Natural killer cell (primary cell): ENCODE data around the gene TMEM132A. TPM values are rescaled to one million over a fixed set of nuclear protein-coding genes. Genes with fewer than 3 reads are reported as not detected.

Experiments
- ATAC-seq, 3 donors: fragments of 150-1000 bp in 2 of 3; fragments of 200-7000 bp in 1 of 3; cut with Tn5 transposase; 1 replicate in 1 of 3; 2 replicates in 2 of 3; pipeline ENCODE4 v1.10.0; 2021; ENCODE audit warnings: mild to moderate bottlenecking in 2 of 3, moderate library complexity in 2 of 3
- DNase-seq, 2 donors: peaks; one replicate each; pipeline versions ENCODE4 v3.0.0 to v3.0.0-alpha.2; 2013 to 2021; ENCODE audit warnings: mixed read lengths in 1 of 2
- H3K27ac ChIP-seq: one replicate; pipeline ENCODE4 v1.5.1; 2013; ENCODE audit warnings: mild to moderate bottlenecking, low read length
- H3K27me3 ChIP-seq: one replicate; pipeline ENCODE4 v1.6.1; 2013; ENCODE audit warnings: low read length; ENCODE audit not compliant: control insufficient read depth, insufficient read depth
- H3K36me3 ChIP-seq: one replicate; pipeline ENCODE4 v1.6.1; 2013; ENCODE audit warnings: low read length; ENCODE audit not compliant: control insufficient read depth, insufficient read depth
- H3K4me1 ChIP-seq: one replicate; pipeline ENCODE4 v1.6.1; 2013; ENCODE audit warnings: low read length; ENCODE audit not compliant: control insufficient read depth, insufficient read depth
- H3K4me3 ChIP-seq: one replicate; pipeline ENCODE4 v1.5.1; 2013; ENCODE audit warnings: low read length
- H3K9me3 ChIP-seq: one replicate; pipeline ENCODE4 v1.6.1; 2013; ENCODE audit warnings: low read length; ENCODE audit not compliant: control insufficient read depth, insufficient read depth
- H3K27ac Mint-ChIP-seq, 2 donors: one replicate each; pipeline ENCODE4 v1.8.0; 2022; ENCODE audit warnings: mild to moderate bottlenecking in 2 of 2, mixed read lengths in 2 of 2, moderate library complexity in 1 of 2
- H3K27me3 Mint-ChIP-seq, 2 donors: one replicate each; pipeline ENCODE4 v1.8.0; 2022; ENCODE audit warnings: low read depth in 2 of 2, mixed read lengths in 2 of 2
- H3K36me3 Mint-ChIP-seq: one replicate; pipeline ENCODE4 v1.8.0; 2022; ENCODE audit warnings: mixed read lengths
- H3K4me1 Mint-ChIP-seq, 2 donors: one replicate each; pipeline ENCODE4 v1.8.0; 2022; ENCODE audit warnings: mixed read lengths in 2 of 2
- H3K4me3 Mint-ChIP-seq: one replicate; pipeline ENCODE4 v1.8.0; 2022; ENCODE audit warnings: mild to moderate bottlenecking, moderate library complexity, mixed read lengths
- H3K9me3 Mint-ChIP-seq, 2 donors: one replicate each; pipeline ENCODE4 v1.8.0; 2022; ENCODE audit warnings: mixed read lengths in 2 of 2
- CTCF ChIP-seq: fragments of 200-600 bp; IDR thresholded peaks from one replicate; pipeline ENCODE4 v1.8.0; 2022; ENCODE audit warnings: antibody characterized with exemption
- WGBS: methylation state at CpG from one replicate; pipeline ENCODE4 v1.1.7; 2013; ENCODE audit warnings: missing lambda C conversion rate; ENCODE audit not compliant: insufficient coverage; 5-methylcytosine and 5-hydroxymethylcytosine counted together
- intact Hi-C: fragments of 100-400 bp; cut with micrococcal nuclease; formaldehyde crosslinking; loops from one replicate; pipeline ENCODE4 v1.14.2; 2022
- total RNA-seq, 4 donors: library from RNA; stranded (reverse); fragments of 120-200 nt in 1 of 4; gene quantifications; one replicate each; pipeline versions ENCODE4 v1.2.3 to v1.2.4, GENCODE V29; 2013 to 2022

Gene TMEM132A
- total RNA-seq, 3 donors from 2014 or later (not counting 1 experiment from before 2014, with no cell fraction given) = not detected

- TF ChIP-seq CTCF = no peak
- Mint-ChIP-seq H3K4me1 (peaks cover 50 to 52% of the 10 kb centered on the region in 2 donors), H3K27ac (peak within 1 kb of the TSS; percentile 92 to 96), H3K36me3 (no peaks in the 10 kb centered on the region), H3K27me3 (no peaks in the 10 kb centered on the region), H3K4me3 (peak within 1 kb of the TSS; percentile 99), H3K9me3 (no peaks in the 10 kb centered on the region)
- Histone ChIP-seq H3K27ac (peak within 1 kb of the TSS; percentile 91), H3K9me3 (no peaks in the 10 kb centered on the region), H3K27me3 (no peaks in the 10 kb centered on the region), H3K4me1 (peaks cover 59% of the 10 kb centered on the region), H3K36me3 (no peaks in the 10 kb centered on the region), H3K4me3 (peak within 1 kb of the TSS; percentile 75)
- intact Hi-C loops = no loop called here
- DNase-seq (peak; percentile 79 to 96), ATAC-seq (peak; percentile 64 to 80 (median 69))
- under 1% methylated on average over 68 of the region's 70 CpGs for WGBS
Observed at GRCh38 chr11:60913793-60914632, 10.2 kb upstream of the TMEM132A start, which contains the start of gene TMEM109. Gene TMEM109, plus strand, starts transcription at chr11:60914158. Its CDS starts 5,536 bp downstream, at chr11:60919694.

- peaks cover 57 to 58% of the 10 kb centered on the region in 2 donors for H3K4me1 Mint-ChIP-seq
- peaks cover 63% of the 10 kb centered on the region for H3K4me1 ChIP-seq
- no peaks in the 10 kb centered on the region for H3K9me3 ChIP-seq
Observed at GRCh38 chr11:60914633-60915247, 9.5 kb upstream of the TMEM132A start.

GRCh38 chr11:60915248-60915914 is 8.9 kb upstream of the TMEM132A start:
- intact Hi-C loops = loop anchor here (1.0 kb wide), 3 partner anchors 9 to 246 kb away; partner anchors contain the start of genes CCDC86, PRPF19 and VPS37C
- no peaks in the 10 kb centered on the region for H3K9me3 Mint-ChIP-seq
- DNase-seq (peak; percentile 62 to 84), ATAC-seq (peak; percentile 61 to 78 (median 68))
- no peaks in the 10 kb centered on the region for H3K36me3 Mint-ChIP-seq
- peaks cover 8% of the 10 kb centered on the region for H3K36me3 ChIP-seq
- H3K4me3 Mint-ChIP-seq = peak overlapping the region; percentile 95
- H3K27ac Mint-ChIP-seq = peak overlapping the region; percentile 92 to 96
- H3K4me1 Mint-ChIP-seq = peaks cover 58% of the 10 kb centered on the region in 2 donors
- peak overlapping the region; percentile 91 for H3K27ac ChIP-seq
- TF ChIP-seq CTCF = peak; percentile 44
- H3K27me3 Mint-ChIP-seq = no peaks in the 10 kb centered on the region
- under 1% methylated on average over 17 of the region's 17 CpGs for WGBS
- peak overlapping the region; percentile 75 for H3K4me3 ChIP-seq
- H3K27me3 ChIP-seq = no peaks in the 10 kb centered on the region
- no peaks in the 10 kb centered on the region for H3K9me3 ChIP-seq
- peaks cover 62% of the 10 kb centered on the region for H3K4me1 ChIP-seq

More at GRCh38 chr11:60914633-60915247, 9.5 kb upstream of the TMEM132A start:
- 2% methylated on average over 30 of the region's 31 CpGs for WGBS
- Mint-ChIP-seq H3K9me3 (no peaks in the 10 kb centered on the region), H3K4me3 (peak overlapping the region; percentile 95), H3K27me3 (no peaks in the 10 kb centered on the region), H3K27ac (peak overlapping the region; percentile 92 to 96), H3K36me3 (no peaks in the 10 kb centered on the region)
- peak overlapping the region; percentile 75 for H3K4me3 ChIP-seq
- TF ChIP-seq CTCF = no peak
- no peaks in the 10 kb centered on the region for H3K27me3 ChIP-seq
- ATAC-seq = peak; percentile 16 to 21 (median 17)
- DNase-seq = peak; percentile 41 to 65
- peaks cover 1% of the 10 kb centered on the region for H3K36me3 ChIP-seq
- intact Hi-C loops = loop anchor here (1.0 kb wide), 3 partner anchors 8 to 247 kb away; partner anchors contain the start of genes CCDC86, PRPF19 and VPS37C
- peak overlapping the region; percentile 91 for H3K27ac ChIP-seq
